Activated CD4-positive, alpha-beta T cell treated with anti-CD3 and anti-CD28 coated beads for 1 hour (primary cell): Measurements from ENCODE around the gene DEXI.

Source experiments
- DNase-seq: peaks from one replicate; pipeline ENCODE4 v3.0.0-alpha.2; 2020

The DEXI gene

DNA sequence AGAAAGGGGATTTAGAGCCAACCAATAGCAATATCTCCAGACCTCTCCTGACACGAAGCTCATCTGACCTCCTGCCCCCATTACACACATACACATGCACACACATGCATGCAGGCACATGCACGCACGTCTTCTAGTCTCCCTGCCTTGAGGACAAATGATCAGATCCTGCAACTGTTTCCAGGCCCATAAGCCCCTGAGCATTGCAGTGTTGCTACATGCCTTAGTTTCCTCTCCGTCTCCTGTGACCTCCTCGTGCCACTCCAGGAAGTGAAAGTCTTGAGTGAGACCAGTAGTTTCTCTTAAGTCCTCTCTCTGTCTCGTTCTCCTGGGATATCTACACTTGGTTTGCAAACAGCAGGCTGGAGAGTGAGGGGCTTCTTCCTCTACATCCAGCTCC, 57.0 kb downstream of the DEXI start:
- DNase-seq: no peak

DNA sequence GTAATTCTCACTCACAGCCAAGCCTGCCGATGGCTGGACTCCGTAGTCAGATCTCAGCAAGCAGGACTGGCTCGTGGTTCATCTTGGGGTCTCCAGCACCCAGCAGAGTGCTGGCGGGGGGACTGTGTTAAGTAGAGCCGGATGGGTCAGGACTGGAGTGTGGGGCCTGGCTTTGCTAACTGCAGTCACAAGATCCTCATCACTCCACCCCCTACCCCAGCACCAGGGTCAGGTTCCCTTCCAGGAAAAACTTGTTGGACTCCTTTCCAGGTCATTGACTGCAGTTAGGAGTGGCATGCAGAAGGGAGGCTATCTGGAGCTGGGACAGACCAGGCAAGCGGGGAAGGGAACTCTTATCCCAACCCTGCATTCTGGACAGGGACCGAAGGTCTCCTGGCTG, 59.3 kb downstream of the DEXI start:
- no peak for DNase-seq

DNA sequence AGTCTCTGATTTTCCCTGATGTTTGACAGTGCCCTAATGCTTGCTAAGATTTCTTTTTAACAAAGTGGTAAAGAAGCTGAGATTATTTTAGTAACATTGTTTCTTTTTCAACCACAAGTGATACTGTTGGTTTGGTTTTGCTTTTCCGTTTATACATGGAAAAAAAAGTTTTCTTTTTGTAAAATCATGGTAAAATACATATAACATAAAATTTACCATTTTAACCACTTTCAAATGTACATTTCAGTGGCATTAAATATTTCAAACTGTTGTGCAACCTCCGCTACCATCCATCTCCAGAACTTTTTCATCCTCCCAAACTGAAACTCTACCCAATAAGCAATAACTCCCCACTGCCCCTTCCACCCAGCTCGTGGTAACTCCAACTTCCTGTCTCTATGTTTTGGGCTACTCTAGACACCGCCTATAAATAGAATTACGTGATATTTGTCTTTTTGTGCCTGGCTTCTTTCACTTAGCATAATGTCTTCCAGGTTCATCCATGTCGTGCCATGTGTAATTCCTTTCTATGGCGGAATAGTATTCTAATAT, 60.7 kb downstream of the DEXI start:
- no peak for DNase-seq

DNA sequence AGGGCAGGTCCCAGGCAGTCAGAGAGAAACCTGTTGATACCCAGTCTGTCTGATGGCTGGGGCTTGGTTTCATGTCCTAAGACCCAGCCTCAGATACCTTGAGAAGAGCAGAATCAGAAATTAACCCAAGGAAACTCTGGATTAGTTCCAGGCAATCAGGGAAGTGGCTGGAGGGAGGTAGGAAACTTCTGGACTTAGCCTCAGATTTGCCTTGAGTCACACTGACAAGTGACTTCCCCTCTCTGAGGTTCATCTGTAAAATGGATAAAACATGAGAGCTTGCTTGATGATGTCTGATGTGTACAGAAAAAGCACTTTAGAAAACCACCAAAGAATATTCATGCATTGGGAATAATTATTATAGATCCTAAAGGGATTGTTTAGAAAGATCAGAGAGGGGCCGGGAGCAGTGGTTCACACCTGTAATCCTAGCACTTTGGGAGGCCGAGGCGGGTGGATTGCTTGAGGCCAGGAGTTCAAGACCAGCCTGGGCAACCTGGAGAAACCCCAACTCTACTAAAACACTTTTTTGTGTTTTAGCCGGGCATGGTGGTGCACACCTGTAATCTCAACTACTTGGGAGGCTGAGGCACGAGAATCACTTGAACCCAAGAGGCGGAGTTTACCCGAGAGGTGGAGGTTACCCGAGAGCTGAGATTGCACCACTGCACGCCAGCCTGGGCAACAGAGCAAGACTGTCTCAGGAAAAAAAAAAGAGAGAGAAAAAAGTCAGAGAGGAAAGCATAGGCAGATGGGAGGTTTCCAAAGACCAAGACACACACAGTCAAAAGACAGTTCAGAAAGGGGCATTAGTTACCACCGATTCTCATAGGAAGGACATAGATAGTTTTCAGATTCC, 61.4 kb downstream of the DEXI start:
- DNase-seq: no peak

DNA sequence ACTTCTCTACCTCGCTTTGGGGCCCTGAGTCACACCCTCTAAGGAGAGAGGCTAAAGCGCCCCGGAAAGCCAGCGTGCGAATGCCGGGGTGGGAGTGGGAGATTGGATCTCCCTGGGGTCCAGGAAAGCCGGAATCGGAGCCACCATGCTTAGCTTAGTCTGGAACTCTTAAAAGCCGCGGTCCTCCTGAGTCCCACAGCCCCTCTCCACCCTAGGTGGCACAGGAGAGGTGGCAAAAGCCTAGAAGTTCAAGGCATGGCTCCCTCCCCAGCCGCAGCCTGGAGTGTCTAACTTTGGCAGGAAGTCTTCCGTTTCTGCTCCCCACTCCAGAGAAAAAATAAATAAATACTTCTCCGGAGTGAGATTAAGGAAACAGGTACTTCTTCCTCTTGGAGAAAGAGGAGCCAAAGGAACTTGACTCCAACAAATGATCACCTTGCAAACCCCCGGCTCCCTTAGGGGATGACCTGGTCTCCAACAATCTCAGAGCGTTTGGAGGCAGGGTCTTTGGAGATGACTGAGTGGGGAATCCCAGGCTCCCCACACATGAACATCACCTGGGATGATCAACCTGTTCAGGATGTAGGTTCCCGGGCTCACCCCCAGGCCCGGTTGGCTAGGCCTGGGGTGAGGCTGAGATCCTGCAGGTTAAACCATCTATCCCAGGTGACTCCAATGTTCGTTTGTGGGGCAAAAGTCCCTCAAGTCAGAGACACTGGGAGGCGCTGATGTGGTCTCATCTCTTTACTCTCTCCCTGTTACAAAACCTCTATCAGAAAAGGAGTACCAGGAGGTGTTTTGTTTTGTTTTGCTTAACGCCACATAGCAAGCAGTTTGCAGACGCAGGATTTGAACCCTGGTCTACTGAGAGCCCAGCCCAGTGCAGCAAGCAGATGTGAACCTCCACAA, 62.3 kb downstream of the DEXI start:
- no peak for DNase-seq
